Naive thymus-derived CD4-positive, alpha-beta T cell (primary cell): ENCODE results near the gene FXYD1. TPM values are rescaled to one million over a fixed set of nuclear protein-coding genes. Genes with fewer than 3 reads are reported as not detected.

Experiments used
- ATAC-seq: fragments of 150-1000 bp; cut with Tn5 transposase; 2 replicates; pipeline ENCODE4 v1.10.0; 2021; ENCODE audit warnings: mild to moderate bottlenecking, moderate library complexity
- CTCF ChIA-PET: fragments of 350-600 bp; sonication (Branson Sonifier 250); formaldehyde crosslinking; loops from one replicate; lab custom pipeline; 2021; ENCODE audit warnings: antibody characterized with exemption; lab: Charles Lee
- POLR2A ChIA-PET: fragments of 350-600 bp; sonication (Branson Sonifier 250); formaldehyde crosslinking; loops from one replicate; lab custom pipeline; 2021; ENCODE audit warnings: antibody characterized with exemption, inconsistent platforms; lab: Charles Lee
- DNase-seq, 9 donors: peaks; one replicate each; pipeline versions ENCODE4 v3.0.0 to v3.0.0-alpha.2; 2020 to 2022; ENCODE audit warnings: mixed read lengths in 1 of 9
- H3K27ac ChIP-seq: one replicate; pipeline ENCODE4 v1.7.0; 2013; ENCODE audit warnings: mild to moderate bottlenecking, low read depth, low read length, moderate library complexity
- H3K27me3 ChIP-seq, 2 donors: one replicate each; pipeline ENCODE4 v1.7.0; 2013; ENCODE audit warnings: low read length in 2 of 2, mild to moderate bottlenecking in 2 of 2, moderate library complexity in 2 of 2; ENCODE audit not compliant: control insufficient read depth in 2 of 2, insufficient read depth in 2 of 2
- H3K36me3 ChIP-seq, 3 experiments: 1 replicate in 2 of 3; 2 replicates in 1 of 3; pipeline ENCODE4 v1.7.0; 2013; ENCODE audit warnings: low read length in 3 of 3, mild to moderate bottlenecking in 3 of 3, moderate library complexity in 1 of 3; ENCODE audit not compliant: insufficient read depth in 3 of 3, control insufficient read depth in 2 of 3
- H3K4me1 ChIP-seq, 2 donors: one replicate each; pipeline ENCODE4 v1.7.0; 2013; ENCODE audit warnings: low read length in 2 of 2, mild to moderate bottlenecking in 2 of 2, moderate library complexity in 1 of 2; ENCODE audit not compliant: control insufficient read depth in 2 of 2, insufficient read depth in 2 of 2
- H3K4me3 ChIP-seq: 2 replicates; pipeline ENCODE4 v1.7.0; 2013; ENCODE audit warnings: mild to moderate bottlenecking, low read length
- H3K9me3 ChIP-seq, 3 experiments: 1 replicate in 2 of 3; 2 replicates in 1 of 3; pipeline ENCODE4 v1.7.0; 2013; ENCODE audit warnings: low read length in 3 of 3; ENCODE audit not compliant: control insufficient read depth in 2 of 3
- H3K27ac Mint-ChIP-seq, 9 donors: one replicate each; pipeline ENCODE4 v1.8.0; 2020 to 2022; ENCODE audit warnings: mixed read lengths in 9 of 9, mild to moderate bottlenecking in 8 of 9, moderate library complexity in 5 of 9, inconsistent platforms in 2 of 9
- H3K27me3 Mint-ChIP-seq, 5 donors: one replicate each; pipeline ENCODE4 v1.8.0; 2021 to 2022; ENCODE audit warnings: mixed read lengths in 5 of 5, mild to moderate bottlenecking in 1 of 5
- H3K36me3 Mint-ChIP-seq, 5 donors: one replicate each; pipeline ENCODE4 v1.8.0; 2020 to 2022; ENCODE audit warnings: mixed read lengths in 5 of 5, mild to moderate bottlenecking in 3 of 5, inconsistent platforms in 1 of 5
- H3K4me1 Mint-ChIP-seq, 7 donors: one replicate each; pipeline ENCODE4 v1.8.0; 2020 to 2022; ENCODE audit warnings: mixed read lengths in 7 of 7, mild to moderate bottlenecking in 3 of 7, inconsistent platforms in 1 of 7
- H3K4me3 Mint-ChIP-seq, 10 donors: one replicate each; pipeline ENCODE4 v1.8.0; 2020 to 2022; ENCODE audit warnings: mild to moderate bottlenecking in 10 of 10, mixed read lengths in 10 of 10, moderate library complexity in 6 of 10, inconsistent platforms in 2 of 10
- H3K9me3 Mint-ChIP-seq, 11 donors: one replicate each; pipeline ENCODE4 v1.8.0; 2020 to 2022; ENCODE audit warnings: mixed read lengths in 11 of 11, mild to moderate bottlenecking in 4 of 11, inconsistent platforms in 1 of 11, moderate library complexity in 1 of 11
- intact Hi-C, 2 donors: fragments of 100-400 bp; cut with micrococcal nuclease; formaldehyde crosslinking; loops; one replicate each; pipeline ENCODE4 v1.15.1; 2023
- polyA plus RNA-seq, 2 donors: library from polyadenylated mRNA; unstranded; fragments of 300-500 nt; fragmentation: Illumina TruSeq; gene quantifications; one replicate each; pipeline ENCODE4 v1.2.3, GENCODE V29; 2021
- total RNA-seq, 6 experiments: library from RNA in 5 of 6; stranded (reverse) in 5 of 6; gene quantifications; 1 replicate in 5 of 6; 2 replicates in 1 of 6; pipeline ENCODE4 v1.2.3 and lab custom pipeline; 2021 to 2026

Gene FXYD1
- total and polyA plus RNA-seq, 7 experiments from 2014 or later: 0.46 to 1.2 (median 0.85) TPM; not detected in 3

DNA sequence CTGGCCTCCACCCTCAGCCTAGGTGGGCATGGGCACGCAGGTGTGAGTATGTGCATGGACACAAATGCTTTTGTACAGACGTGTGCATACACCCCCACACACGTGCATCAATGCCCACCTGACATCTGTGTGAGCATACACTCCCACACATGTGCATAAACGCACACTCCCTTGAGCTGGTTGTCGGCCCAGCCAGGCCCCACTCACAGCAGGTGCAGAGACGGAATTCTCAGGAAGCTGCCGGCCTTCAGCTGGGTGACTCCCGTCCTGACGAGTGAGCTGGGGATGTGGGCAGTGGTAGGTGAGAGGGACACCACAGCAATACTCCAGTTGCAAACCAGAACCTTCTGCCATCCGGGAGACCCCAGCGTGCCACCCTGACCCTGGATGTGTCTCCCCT lies 4.8 kb upstream of the FXYD1 start:
- DNase-seq (no peak), ATAC-seq (no peak)
- no peak overlapping the region for H3K27ac Mint-ChIP-seq
- intact Hi-C loops: no loop called here
- peaks cover 0 to 4% (median 0%) of the 10 kb centered on the region in 5 donors for H3K36me3 Mint-ChIP-seq
- no peak overlapping the region for H3K4me3 Mint-ChIP-seq
- Histone ChIP-seq H3K4me3 (no peak overlapping the region), H3K27ac (no peak overlapping the region), H3K36me3 (no peaks in the 10 kb centered on the region), H3K9me3 (no peaks in the 10 kb centered on the region), H3K4me1 (no peaks in the 10 kb centered on the region), H3K27me3 (no peaks in the 10 kb centered on the region)
- peaks cover 4 to 11% (median 5%) of the 10 kb centered on the region in 7 donors for H3K4me1 Mint-ChIP-seq
- peaks cover 0 to 11% (median 0%) of the 10 kb centered on the region in 11 donors for H3K9me3 Mint-ChIP-seq
- H3K27me3 Mint-ChIP-seq: peaks cover 0 to 9% (median 0%) of the 10 kb centered on the region in 5 donors
- POLR2A ChIA-PET: no interaction called here
- CTCF ChIA-PET: interaction anchor here (1.1 kb wide), 1 partner anchor 12 kb away, joined by 6 read pairs; no protein-coding TSS in a partner anchor

DNA sequence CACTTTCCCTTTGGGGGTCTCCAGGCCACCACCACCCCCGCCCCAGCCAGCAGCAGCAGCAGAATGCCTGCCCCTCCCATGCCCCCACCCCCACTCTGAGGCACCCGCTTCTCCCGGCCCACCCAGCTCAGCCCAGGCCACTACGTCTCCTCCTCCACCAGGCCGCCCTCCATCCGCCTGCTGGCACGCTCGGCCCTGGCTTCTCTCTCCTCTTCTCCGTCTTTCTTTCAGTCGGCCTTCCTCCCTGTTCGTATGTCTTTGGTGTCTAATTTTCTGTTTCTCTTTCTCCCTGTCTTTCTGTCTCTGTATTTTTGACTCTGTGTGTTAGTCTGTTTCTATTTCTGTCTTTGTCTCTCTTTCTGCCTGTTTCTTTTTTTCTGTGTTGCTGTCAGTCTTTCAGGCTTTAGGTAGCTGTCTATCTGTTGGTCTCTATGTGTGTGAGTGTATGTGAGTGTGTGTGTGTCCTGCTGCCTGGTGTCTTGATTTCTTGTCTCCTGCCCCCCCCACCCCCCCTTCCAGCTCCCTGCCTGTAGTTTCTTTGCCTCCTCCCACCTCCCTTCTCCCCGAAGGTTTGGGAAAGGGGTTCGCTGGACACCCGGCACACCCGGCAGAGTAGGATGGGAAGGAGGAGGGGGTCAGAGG lies 3.9 kb upstream of the FXYD1 start, which contains the start of gene LGI4:
TSS of gene LGI4 (minus strand) at position 459 of the 642 bp plus-strand sequence. CDS start at position 80, 379 bp downstream.
- no peak for ATAC-seq
- peaks cover 0 to 11% (median 0%) of the 10 kb centered on the region in 11 donors for H3K9me3 Mint-ChIP-seq
- H3K27me3 Mint-ChIP-seq: peaks cover 0 to 11% (median 0%) of the 10 kb centered on the region in 5 donors
- Histone ChIP-seq H3K27ac (no peak within 1 kb of the TSS), H3K4me3 (no peak within 1 kb of the TSS), H3K4me1 (no peaks in the 10 kb centered on the region), H3K36me3 (no peaks in the 10 kb centered on the region), H3K27me3 (no peaks in the 10 kb centered on the region), H3K9me3 (no peaks in the 10 kb centered on the region)
- peaks cover 0 to 4% (median 0%) of the 10 kb centered on the region in 5 donors for H3K36me3 Mint-ChIP-seq
- CTCF ChIA-PET: interaction anchor here (1.1 to 1.5 kb wide), 2 partner anchors 11 to 20 kb away, joined by 5 to 6 read pairs; partner anchors contain the start of gene FXYD5
- peak within 1 kb of the TSS in 1 of 10 donors; percentile 4 for H3K4me3 Mint-ChIP-seq
- H3K4me1 Mint-ChIP-seq: peaks cover 4 to 11% (median 5%) of the 10 kb centered on the region in 7 donors
- POLR2A ChIA-PET: no interaction called here
- intact Hi-C loops: loop anchor here (1.0 kb wide), 2 partner anchors 20 to 67 kb away; no protein-coding TSS in a partner anchor
- DNase-seq: no peak
- no peak within 1 kb of the TSS for H3K27ac Mint-ChIP-seq

DNA sequence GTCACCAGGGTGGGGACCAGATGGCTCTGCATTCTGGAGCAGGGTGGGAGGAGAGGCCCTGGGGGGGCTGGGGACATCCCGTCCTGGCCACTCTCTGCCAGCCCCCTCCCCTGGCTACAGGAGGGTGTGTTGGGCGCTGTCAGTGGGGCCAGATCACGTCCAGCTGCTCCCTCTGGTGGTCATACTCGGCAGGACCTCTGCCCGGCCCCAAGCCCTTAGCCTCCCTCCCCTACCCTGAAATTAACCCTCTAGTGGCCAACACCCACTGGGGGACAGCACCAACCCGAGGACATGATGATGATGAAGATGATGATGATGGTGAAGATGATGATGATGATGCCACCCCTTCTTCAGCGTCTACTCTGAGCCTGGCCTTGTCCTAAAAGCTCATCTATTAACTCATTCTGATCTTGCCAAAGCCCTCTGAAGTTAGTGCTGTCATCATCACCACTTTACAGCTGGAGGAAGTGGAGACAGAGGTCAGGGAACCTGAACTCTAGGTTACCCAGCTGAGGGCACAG lies 3.2 kb upstream of the FXYD1 start:
- H3K9me3 Mint-ChIP-seq: peaks cover 0 to 11% (median 0%) of the 10 kb centered on the region in 11 donors
- POLR2A ChIA-PET: interaction anchor here (1.2 to 1.4 kb wide), 2 partner anchors 11 to 38 kb away, joined by 3 read pairs; no protein-coding TSS in a partner anchor
- Histone ChIP-seq H3K4me3 (no peak overlapping the region), H3K27ac (no peak overlapping the region), H3K36me3 (no peaks in the 10 kb centered on the region), H3K4me1 (peaks cover 0 to under 1% of the 10 kb centered on the region in 2 donors), H3K27me3 (no peaks in the 10 kb centered on the region), H3K9me3 (no peaks in the 10 kb centered on the region)
- peak in 8 of 9 donors; percentile 41 to 74 (median 51) for DNase-seq
- peaks cover 0 to 11% (median 0%) of the 10 kb centered on the region in 5 donors for H3K27me3 Mint-ChIP-seq
- peaks cover 0 to 4% (median 0%) of the 10 kb centered on the region in 5 donors for H3K36me3 Mint-ChIP-seq
- no peak overlapping the region for H3K27ac Mint-ChIP-seq
- no peak overlapping the region for H3K4me3 Mint-ChIP-seq
- CTCF ChIA-PET: interaction anchor here (0.6 to 1.7 kb wide), 6 partner anchors 19 to 312 kb away, joined by 3 to 7 read pairs (median 3); partner anchors contain the start of genes FXYD3 and FXYD5
- intact Hi-C loops: loop anchor here (1.0 kb wide), 2 partner anchors 21 to 68 kb away; no protein-coding TSS in a partner anchor
- peaks cover 4 to 13% (median 6%) of the 10 kb centered on the region in 7 donors for H3K4me1 Mint-ChIP-seq
- ATAC-seq: peak; percentile 88

DNA sequence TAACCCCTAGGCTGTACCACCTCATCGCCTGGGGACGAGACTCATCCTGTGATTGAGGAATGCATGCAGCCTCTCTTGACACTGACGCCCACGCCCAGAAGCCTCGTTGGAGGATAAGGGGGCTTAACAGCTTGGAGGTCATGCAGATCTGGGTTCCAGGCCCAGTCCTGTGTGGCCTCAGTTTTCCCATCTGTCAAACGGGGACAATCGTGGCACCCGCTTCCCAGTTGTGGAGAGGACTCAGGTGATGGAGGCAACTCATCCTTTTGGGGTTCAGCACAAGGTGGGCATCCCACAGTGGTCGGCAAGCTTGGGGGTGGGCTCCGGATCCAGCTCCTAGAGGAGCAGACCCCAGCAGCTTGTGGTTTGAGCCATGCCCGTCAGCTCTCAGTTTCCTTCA lies 2.4 kb upstream of the FXYD1 start:
- intact Hi-C loops: no loop called here
- peaks cover 10 to 19% (median 13%) of the 10 kb centered on the region in 7 donors for H3K4me1 Mint-ChIP-seq
- no peak overlapping the region for H3K4me3 ChIP-seq
- H3K9me3 Mint-ChIP-seq: peaks cover 0 to 11% (median 0%) of the 10 kb centered on the region in 11 donors
- no peaks in the 10 kb centered on the region for H3K36me3 ChIP-seq
- H3K27ac ChIP-seq: no peak overlapping the region
- H3K36me3 Mint-ChIP-seq: peaks cover 0 to 4% (median 0%) of the 10 kb centered on the region in 5 donors
- no peaks in the 10 kb centered on the region for H3K9me3 ChIP-seq
- no peak for ATAC-seq
- H3K27me3 ChIP-seq: no peaks in the 10 kb centered on the region
- DNase-seq: no peak
- CTCF ChIA-PET: interaction anchor here (0.8 to 1.7 kb wide), 6 partner anchors 18 to 72 kb away, joined by 3 to 7 read pairs (median 3); partner anchors contain the start of genes FXYD3 and FXYD5
- no peak overlapping the region for H3K4me3 Mint-ChIP-seq
- no peak overlapping the region for H3K27ac Mint-ChIP-seq
- peaks cover 0 to 13% (median 0%) of the 10 kb centered on the region in 5 donors for H3K27me3 Mint-ChIP-seq
- POLR2A ChIA-PET: interaction anchor here (1.2 to 1.4 kb wide), 2 partner anchors 12 to 37 kb away, joined by 3 read pairs; no protein-coding TSS in a partner anchor
- peaks cover 4 to 7% of the 10 kb centered on the region in 2 donors for H3K4me1 ChIP-seq

DNA sequence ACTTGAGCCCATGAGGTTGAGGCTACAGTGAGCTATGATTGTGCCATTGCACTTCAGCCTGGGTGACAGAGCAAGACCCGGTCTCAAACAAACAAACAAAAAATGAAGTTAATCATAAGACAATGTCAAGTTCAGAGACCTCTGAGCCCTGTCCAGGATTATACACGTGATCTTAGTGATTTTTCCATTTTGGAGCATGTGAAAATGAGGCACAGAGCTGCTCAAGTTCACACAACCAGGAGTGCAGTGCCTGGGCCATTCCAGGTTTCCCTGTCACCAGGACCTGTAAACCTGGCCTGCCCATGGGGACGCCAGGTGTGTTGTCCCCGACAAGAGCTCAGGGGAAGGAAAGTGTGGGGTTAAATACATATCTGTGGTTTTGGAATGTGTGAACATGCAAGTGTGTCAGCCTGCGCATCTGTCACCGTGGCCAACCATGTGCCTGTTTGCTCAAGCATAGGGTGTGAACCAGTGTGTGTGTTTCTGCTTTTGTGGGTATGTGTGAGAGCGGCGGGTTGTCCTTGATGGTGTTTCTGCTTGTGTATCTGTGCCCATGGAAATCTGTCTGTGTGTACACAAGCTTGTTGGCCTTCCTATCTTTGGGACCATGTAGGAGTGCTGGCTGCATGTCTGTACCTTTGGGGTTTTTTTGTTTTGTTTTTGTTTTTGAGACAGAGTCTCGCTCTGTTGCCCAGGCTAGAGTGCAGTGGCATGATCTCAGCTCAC lies 1.5 kb upstream of the FXYD1 start:
- H3K27me3 ChIP-seq: no peaks in the 10 kb centered on the region
- H3K9me3 Mint-ChIP-seq: peaks cover 0 to 11% (median 0%) of the 10 kb centered on the region in 11 donors
- no peak overlapping the region for H3K4me3 Mint-ChIP-seq
- H3K4me1 ChIP-seq: peaks cover 12 to 15% of the 10 kb centered on the region in 2 donors
- no peak for DNase-seq
- no peaks in the 10 kb centered on the region for H3K36me3 ChIP-seq
- peak overlapping the region in 2 of 9 donors; percentile 45 to 47 for H3K27ac Mint-ChIP-seq
- H3K36me3 Mint-ChIP-seq: peaks cover 0 to 4% (median 0%) of the 10 kb centered on the region in 5 donors
- no peaks in the 10 kb centered on the region for H3K9me3 ChIP-seq
- intact Hi-C loops: no loop called here
- CTCF ChIA-PET: interaction anchor here (0.8 to 1.7 kb wide), 3 partner anchors 15 to 70 kb away, joined by 3 to 7 read pairs (median 3); no protein-coding TSS in a partner anchor
- POLR2A ChIA-PET: interaction anchor here (1.1 kb wide), 1 partner anchor 13 kb away, joined by 4 read pairs; no protein-coding TSS in a partner anchor
- no peak for ATAC-seq
- H3K4me3 ChIP-seq: no peak overlapping the region
- peaks cover 0 to 16% (median 0%) of the 10 kb centered on the region in 5 donors for H3K27me3 Mint-ChIP-seq
- no peak overlapping the region for H3K27ac ChIP-seq
- H3K4me1 Mint-ChIP-seq: peaks cover 18 to 25% (median 21%) of the 10 kb centered on the region in 7 donors
